Naive thymus-derived CD4-positive, alpha-beta T cell (primary cell): Measurements from ENCODE around the gene PRMT5. TPM values are rescaled to one million over a fixed set of nuclear protein-coding genes. Genes with fewer than 3 reads are reported as not detected.
A peak's percentile ranks its signal among the peaks of the same experiment; 100 is the strongest.

Experiments
- ATAC-seq: fragments of 150-1000 bp; cut with Tn5 transposase; 2 replicates; pipeline ENCODE4 v1.10.0; 2021; ENCODE audit warnings: mild to moderate bottlenecking, moderate library complexity
- CTCF ChIA-PET: fragments of 350-600 bp; sonication (Branson Sonifier 250); formaldehyde crosslinking; loops from one replicate; lab custom pipeline; 2021; ENCODE audit warnings: antibody characterized with exemption; lab: Charles Lee
- POLR2A ChIA-PET: fragments of 350-600 bp; sonication (Branson Sonifier 250); formaldehyde crosslinking; loops from one replicate; lab custom pipeline; 2021; ENCODE audit warnings: antibody characterized with exemption, inconsistent platforms; lab: Charles Lee
- DNase-seq, 9 donors: peaks; one replicate each; pipeline versions ENCODE4 v3.0.0 to v3.0.0-alpha.2; 2020 to 2022; ENCODE audit warnings: mixed read lengths in 1 of 9
- H3K27ac ChIP-seq: one replicate; pipeline ENCODE4 v1.7.0; 2013; ENCODE audit warnings: mild to moderate bottlenecking, low read depth, low read length, moderate library complexity
- H3K27me3 ChIP-seq, 2 donors: one replicate each; pipeline ENCODE4 v1.7.0; 2013; ENCODE audit warnings: low read length in 2 of 2, mild to moderate bottlenecking in 2 of 2, moderate library complexity in 2 of 2; ENCODE audit not compliant: control insufficient read depth in 2 of 2, insufficient read depth in 2 of 2
- H3K36me3 ChIP-seq, 3 experiments: 1 replicate in 2 of 3; 2 replicates in 1 of 3; pipeline ENCODE4 v1.7.0; 2013; ENCODE audit warnings: low read length in 3 of 3, mild to moderate bottlenecking in 3 of 3, moderate library complexity in 1 of 3; ENCODE audit not compliant: insufficient read depth in 3 of 3, control insufficient read depth in 2 of 3
- H3K4me1 ChIP-seq, 2 donors: one replicate each; pipeline ENCODE4 v1.7.0; 2013; ENCODE audit warnings: low read length in 2 of 2, mild to moderate bottlenecking in 2 of 2, moderate library complexity in 1 of 2; ENCODE audit not compliant: control insufficient read depth in 2 of 2, insufficient read depth in 2 of 2
- H3K4me3 ChIP-seq: 2 replicates; pipeline ENCODE4 v1.7.0; 2013; ENCODE audit warnings: mild to moderate bottlenecking, low read length
- H3K9me3 ChIP-seq, 3 experiments: 1 replicate in 2 of 3; 2 replicates in 1 of 3; pipeline ENCODE4 v1.7.0; 2013; ENCODE audit warnings: low read length in 3 of 3; ENCODE audit not compliant: control insufficient read depth in 2 of 3
- H3K27ac Mint-ChIP-seq, 9 donors: one replicate each; pipeline ENCODE4 v1.8.0; 2020 to 2022; ENCODE audit warnings: mixed read lengths in 9 of 9, mild to moderate bottlenecking in 8 of 9, moderate library complexity in 5 of 9, inconsistent platforms in 2 of 9
- H3K27me3 Mint-ChIP-seq, 5 donors: one replicate each; pipeline ENCODE4 v1.8.0; 2021 to 2022; ENCODE audit warnings: mixed read lengths in 5 of 5, mild to moderate bottlenecking in 1 of 5
- H3K36me3 Mint-ChIP-seq, 5 donors: one replicate each; pipeline ENCODE4 v1.8.0; 2020 to 2022; ENCODE audit warnings: mixed read lengths in 5 of 5, mild to moderate bottlenecking in 3 of 5, inconsistent platforms in 1 of 5
- H3K4me1 Mint-ChIP-seq, 7 donors: one replicate each; pipeline ENCODE4 v1.8.0; 2020 to 2022; ENCODE audit warnings: mixed read lengths in 7 of 7, mild to moderate bottlenecking in 3 of 7, inconsistent platforms in 1 of 7
- H3K4me3 Mint-ChIP-seq, 10 donors: one replicate each; pipeline ENCODE4 v1.8.0; 2020 to 2022; ENCODE audit warnings: mild to moderate bottlenecking in 10 of 10, mixed read lengths in 10 of 10, moderate library complexity in 6 of 10, inconsistent platforms in 2 of 10
- H3K9me3 Mint-ChIP-seq, 11 donors: one replicate each; pipeline ENCODE4 v1.8.0; 2020 to 2022; ENCODE audit warnings: mixed read lengths in 11 of 11, mild to moderate bottlenecking in 4 of 11, inconsistent platforms in 1 of 11, moderate library complexity in 1 of 11
- intact Hi-C, 2 donors: fragments of 100-400 bp; cut with micrococcal nuclease; formaldehyde crosslinking; loops; one replicate each; pipeline ENCODE4 v1.15.1; 2023
- polyA plus RNA-seq, 2 donors: library from polyadenylated mRNA; unstranded; fragments of 300-500 nt; fragmentation: Illumina TruSeq; gene quantifications; one replicate each; pipeline ENCODE4 v1.2.3, GENCODE V29; 2021
- total RNA-seq, 6 experiments: library from RNA in 5 of 6; stranded (reverse) in 5 of 6; gene quantifications; 1 replicate in 5 of 6; 2 replicates in 1 of 6; pipeline ENCODE4 v1.2.3 and lab custom pipeline; 2021 to 2026

Gene PRMT5
- total and polyA plus RNA-seq, 7 experiments from 2014 or later, result 24.9 to 82.8 (median 36.3) TPM

DNA sequence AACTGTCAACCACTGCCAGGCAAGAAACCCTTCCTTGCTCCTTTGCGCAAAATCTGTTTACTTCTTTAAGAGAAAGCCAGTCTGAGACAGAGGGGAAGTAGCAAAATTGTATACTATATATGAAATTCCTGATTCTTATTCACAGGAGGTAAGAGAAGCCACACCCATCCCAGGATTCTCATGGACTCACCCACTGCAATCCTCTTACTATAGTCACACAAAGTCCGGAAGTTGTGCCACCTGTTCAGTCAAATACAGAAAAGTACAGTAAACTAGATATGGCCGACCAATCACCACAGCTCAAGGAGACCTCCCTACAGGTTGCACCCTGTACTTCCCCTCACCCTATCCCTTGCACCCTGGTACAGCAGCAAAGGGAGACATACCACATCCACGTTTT lies 2.9 kb downstream of the PRMT5 start:
- CTCF ChIA-PET, result interaction anchor here (0.9 kb wide), 1 partner anchor 335 kb away, joined by 3 read pairs; no protein-coding TSS in a partner anchor
- Mint-ChIP-seq H3K36me3 (peaks cover 9 to 42% (median 14%) of the 10 kb centered on the region in 5 donors), H3K9me3 (no peaks in the 10 kb centered on the region), H3K4me3 (peak overlapping the region in 3 of 10 donors; percentile 4 to 42 (median 21)), H3K4me1 (peaks cover 3 to 25% (median 13%) of the 10 kb centered on the region in 7 donors), H3K27me3 (no peaks in the 10 kb centered on the region), H3K27ac (peak overlapping the region in 1 of 9 donors; percentile 67)
- Histone ChIP-seq H3K36me3 (peaks cover 4 to 41% (median 12%) of the 10 kb centered on the region in 3 experiments), H3K4me1 (peaks cover 9 to 17% of the 10 kb centered on the region in 2 donors), H3K4me3 (no peak overlapping the region), H3K9me3 (no peaks in the 10 kb centered on the region), H3K27ac (no peak overlapping the region), H3K27me3 (no peaks in the 10 kb centered on the region)
- no peak for ATAC-seq
- DNase-seq, result no peak
- intact Hi-C loops, result loop anchor here in 1 of 2 donors (10.0 kb wide), 1 partner anchor 1472 kb away; the partner anchor contains the start of gene CHD8
- POLR2A ChIA-PET, result interaction anchor here (0.6 to 4.8 kb wide), 2 partner anchors 8 to 10 kb away, joined by 5 to 74 read pairs; partner anchors contain the start of gene RBM23

DNA sequence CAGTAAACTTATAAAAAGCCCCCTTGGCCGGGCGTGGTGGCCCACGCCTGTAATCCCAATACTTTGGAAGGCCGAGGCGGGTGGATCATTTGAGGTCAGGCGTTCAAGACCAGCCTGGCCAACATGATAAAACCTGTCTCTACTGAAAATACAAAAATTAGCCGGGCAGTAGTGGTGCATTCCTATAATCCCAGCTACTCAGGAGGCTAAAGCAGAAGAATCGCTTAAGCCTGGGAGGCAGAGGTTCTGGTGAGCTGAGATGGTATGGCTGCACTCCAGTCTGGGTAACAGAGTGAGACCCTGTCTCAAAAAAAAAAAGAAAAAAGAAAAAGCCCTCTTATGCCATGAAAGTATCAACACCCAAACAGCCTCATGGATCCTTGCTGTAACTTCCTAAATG lies 3.7 kb downstream of the PRMT5 start:
- no peak overlapping the region for H3K27ac ChIP-seq
- peaks cover 4 to 47% (median 12%) of the 10 kb centered on the region in 3 experiments for H3K36me3 ChIP-seq
- Mint-ChIP-seq H3K27ac (no peak overlapping the region), H3K4me1 (peaks cover 3 to 25% (median 13%) of the 10 kb centered on the region in 7 donors), H3K4me3 (no peak overlapping the region), H3K9me3 (no peaks in the 10 kb centered on the region), H3K27me3 (no peaks in the 10 kb centered on the region), H3K36me3 (peaks cover 13 to 48% (median 18%) of the 10 kb centered on the region in 5 donors)
- H3K4me1 ChIP-seq, result peaks cover 9 to 16% of the 10 kb centered on the region in 2 donors
- H3K9me3 ChIP-seq, result no peaks in the 10 kb centered on the region
- ATAC-seq (no peak), DNase-seq (no peak)
- ChIA-PET POLR2A (interaction anchor here (0.6 kb wide), 1 partner anchor 9 kb away, joined by 5 read pairs; no protein-coding TSS in a partner anchor), CTCF (no interaction called here)
- intact Hi-C loops, result loop anchor here in 1 of 2 donors (10.0 kb wide), 1 partner anchor 1471 kb away; the partner anchor contains the start of gene CHD8
- H3K4me3 ChIP-seq, result no peak overlapping the region
- H3K27me3 ChIP-seq, result no peaks in the 10 kb centered on the region

DNA sequence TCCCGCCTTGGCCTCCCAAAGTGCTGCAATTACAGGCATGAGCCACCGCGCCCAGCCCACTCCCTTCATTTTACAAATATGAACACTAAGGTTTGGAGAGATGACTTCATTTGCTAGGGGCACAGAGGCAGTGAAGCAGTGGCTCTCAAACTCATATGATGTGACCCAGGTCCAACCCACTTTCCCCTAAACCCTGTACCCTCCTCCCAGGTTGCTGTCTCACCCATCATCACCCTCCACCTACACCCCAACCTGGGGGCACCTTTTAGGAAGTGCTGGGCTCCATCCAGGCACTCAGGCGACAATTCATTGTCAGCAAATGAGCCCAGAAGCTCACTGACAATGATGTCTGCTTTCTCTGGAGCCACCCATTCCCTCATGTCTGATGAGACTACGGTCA lies 5.4 kb downstream of the PRMT5 start:
- no peak overlapping the region for H3K27ac Mint-ChIP-seq
- Histone ChIP-seq H3K27ac (no peak overlapping the region), H3K27me3 (no peaks in the 10 kb centered on the region), H3K36me3 (peaks cover 4 to 46% (median 12%) of the 10 kb centered on the region in 3 experiments), H3K4me1 (peaks cover 9 to 17% of the 10 kb centered on the region in 2 donors), H3K9me3 (no peaks in the 10 kb centered on the region), H3K4me3 (no peak overlapping the region)
- H3K9me3 Mint-ChIP-seq, result peaks cover 0 to 5% (median 0%) of the 10 kb centered on the region in 11 donors
- peaks cover 13 to 48% (median 21%) of the 10 kb centered on the region in 5 donors for H3K36me3 Mint-ChIP-seq
- H3K27me3 Mint-ChIP-seq, result peaks cover 0 to 4% (median 0%) of the 10 kb centered on the region in 5 donors
- DNase-seq (no peak), ATAC-seq (no peak)
- ChIA-PET CTCF (no interaction called here), POLR2A (no interaction called here)
- H3K4me3 Mint-ChIP-seq, result no peak overlapping the region
- peaks cover 7 to 37% (median 26%) of the 10 kb centered on the region in 7 donors for H3K4me1 Mint-ChIP-seq
- intact Hi-C loops, result loop anchor here in 1 of 2 donors (10.0 kb wide), 1 partner anchor 1469 kb away; the partner anchor contains the start of gene CHD8

DNA sequence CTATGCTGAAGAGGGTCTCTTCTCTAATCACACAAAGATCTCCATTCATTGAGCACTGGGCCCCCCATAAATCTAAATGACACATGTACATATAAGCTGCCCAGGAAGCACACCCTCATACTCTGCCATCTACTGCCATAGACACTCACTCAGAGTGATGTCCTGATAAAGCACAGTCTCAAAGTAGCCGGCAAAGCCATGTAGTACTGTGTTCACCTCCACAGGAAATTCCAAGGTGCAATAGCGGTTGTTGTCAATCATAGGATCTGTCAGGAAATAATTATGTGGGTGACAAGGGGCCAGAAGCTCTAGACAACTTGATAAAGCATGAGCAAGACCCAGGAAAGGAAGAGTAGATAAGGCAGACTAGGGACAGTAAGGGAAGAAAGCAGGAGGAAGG lies 6.9 kb downstream of the PRMT5 start:
- peaks cover 7 to 43% (median 32%) of the 10 kb centered on the region in 7 donors for H3K4me1 Mint-ChIP-seq
- Histone ChIP-seq H3K9me3 (no peaks in the 10 kb centered on the region), H3K4me1 (peaks cover 0 to 14% of the 10 kb centered on the region in 2 donors), H3K27me3 (no peaks in the 10 kb centered on the region), H3K27ac (no peak overlapping the region), H3K4me3 (no peak overlapping the region), H3K36me3 (peaks cover 4 to 46% (median 12%) of the 10 kb centered on the region in 3 experiments)
- ChIA-PET POLR2A (interaction anchor here (0.6 kb wide), 1 partner anchor 28 kb away, joined by 3 read pairs; no protein-coding TSS in a partner anchor), CTCF (interaction anchor here (0.7 kb wide), 1 partner anchor 23 kb away, joined by 3 read pairs; no protein-coding TSS in a partner anchor)
- ATAC-seq, result no peak
- H3K4me3 Mint-ChIP-seq, result no peak overlapping the region
- H3K9me3 Mint-ChIP-seq, result peaks cover 0 to 7% (median 0%) of the 10 kb centered on the region in 11 donors
- peaks cover 0 to 4% (median 0%) of the 10 kb centered on the region in 5 donors for H3K27me3 Mint-ChIP-seq
- no peak for DNase-seq
- peaks cover 13 to 48% (median 30%) of the 10 kb centered on the region in 5 donors for H3K36me3 Mint-ChIP-seq
- intact Hi-C loops, result loop anchor here in 1 of 2 donors (10.0 kb wide), 1 partner anchor 1467 kb away; the partner anchor contains the start of gene CHD8
- peak overlapping the region in 2 of 9 donors; percentile 12 to 26 for H3K27ac Mint-ChIP-seq

DNA sequence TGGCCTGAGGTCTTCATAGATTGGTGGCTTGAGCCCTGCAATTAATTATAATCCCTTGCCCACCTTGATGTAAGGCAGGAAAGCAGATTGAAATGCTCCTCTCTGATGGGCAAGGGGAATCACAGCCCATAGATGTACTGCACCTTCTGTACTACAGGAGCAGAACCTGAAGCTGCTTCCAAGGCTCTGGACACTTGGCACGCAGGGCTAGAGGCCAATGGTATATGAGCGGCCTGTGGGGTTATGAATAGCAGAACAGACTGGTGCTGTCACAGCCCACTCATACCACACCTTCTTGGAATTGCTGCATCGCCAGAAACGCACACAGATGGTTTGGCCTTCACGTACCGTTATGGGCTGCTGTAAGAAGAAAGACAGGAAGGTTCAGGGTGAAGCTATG lies 8.5 kb downstream of the PRMT5 start:
- H3K27ac ChIP-seq, result peak overlapping the region; percentile 98

DNA sequence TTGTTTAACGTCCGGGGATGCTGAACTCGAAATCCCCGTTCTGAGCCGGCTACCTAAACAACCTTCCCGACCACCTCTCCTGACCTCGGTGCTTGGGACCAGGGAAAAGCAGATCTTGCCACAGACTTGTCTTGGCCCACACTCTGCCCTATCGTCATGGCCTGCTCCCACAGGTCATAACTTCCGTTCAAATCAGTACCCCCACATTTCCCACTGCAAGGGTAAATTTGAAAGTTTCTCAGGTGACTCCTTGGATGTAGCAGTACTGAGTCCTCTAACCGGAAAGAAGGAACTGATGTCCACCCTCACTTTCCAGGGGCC lies 9.6 kb downstream of the PRMT5 start:
- POLR2A ChIA-PET, result interaction anchor here (0.7 to 6.9 kb wide), 14 partner anchors 9 to 1651 kb away, joined by 3 to 74 read pairs (median 9); partner anchors contain the start of genes ACIN1, C14orf119, DAD1 and HAUS4
- intact Hi-C loops, result loop anchor here (1.0 to 5.0 kb wide), 19 partner anchors 10 to 1651 kb away; partner anchors contain the start of genes ACIN1 (in 2 of the 2), C14orf119 (in 2 of the 2), DAD1 (in 2 of the 2) and HAUS4 (in 2 of the 2)
- DNase-seq, result no peak
- CTCF ChIA-PET, result interaction anchor here (1.0 to 3.5 kb wide), 7 partner anchors 10 to 349 kb away, joined by 3 to 27 read pairs (median 6); partner anchors contain the start of gene PRMT5
- Histone ChIP-seq H3K27me3 (no peaks in the 10 kb centered on the region), H3K27ac (peak overlapping the region; percentile 98), H3K36me3 (peaks cover 4 to 34% (median 9%) of the 10 kb centered on the region in 3 experiments), H3K4me1 (peaks cover 0 to 19% of the 10 kb centered on the region in 2 donors), H3K9me3 (no peaks in the 10 kb centered on the region), H3K4me3 (peak overlapping the region; percentile 44)
- Mint-ChIP-seq H3K9me3 (peaks cover 0 to 7% (median 0%) of the 10 kb centered on the region in 11 donors), H3K27ac (peak overlapping the region; percentile 100), H3K27me3 (peaks cover 0 to 4% (median 0%) of the 10 kb centered on the region in 5 donors), H3K36me3 (peaks cover 13 to 36% (median 30%) of the 10 kb centered on the region in 5 donors), H3K4me3 (peak overlapping the region; percentile 93 to 100 (median 97)), H3K4me1 (peaks cover 18 to 52% (median 46%) of the 10 kb centered on the region in 7 donors)
- no peak for ATAC-seq

More for the DNA sequence above, 8.5 kb downstream of the PRMT5 start:
- no peak for ATAC-seq
- Mint-ChIP-seq H3K27ac (peak overlapping the region in 6 of 9 donors; percentile 100), H3K9me3 (peaks cover 0 to 7% (median 0%) of the 10 kb centered on the region in 11 donors), H3K27me3 (peaks cover 0 to 4% (median 0%) of the 10 kb centered on the region in 5 donors), H3K36me3 (peaks cover 13 to 40% (median 30%) of the 10 kb centered on the region in 5 donors), H3K4me3 (peak overlapping the region in 1 of 10 donors; percentile 100), H3K4me1 (peaks cover 13 to 41% (median 38%) of the 10 kb centered on the region in 7 donors)
- Histone ChIP-seq H3K4me1 (peaks cover 0 to 19% of the 10 kb centered on the region in 2 donors), H3K4me3 (no peak overlapping the region), H3K36me3 (peaks cover 4 to 39% (median 12%) of the 10 kb centered on the region in 3 experiments), H3K9me3 (no peaks in the 10 kb centered on the region), H3K27me3 (no peaks in the 10 kb centered on the region)
- CTCF ChIA-PET, result interaction anchor here (1.0 to 1.7 kb wide), 3 partner anchors 9 to 138 kb away, joined by 4 to 6 read pairs (median 5); partner anchors contain the start of gene PRMT5
- POLR2A ChIA-PET, result interaction anchor here (0.6 to 6.9 kb wide), 8 partner anchors 8 to 350 kb away, joined by 3 to 74 read pairs (median 13); partner anchors contain the start of genes ACIN1, C14orf119, HAUS4 and LRP10
- DNase-seq, result no peak
- intact Hi-C loops, result loop anchor here in 1 of 2 donors (10.0 kb wide), 1 partner anchor 1466 kb away; the partner anchor contains the start of gene CHD8
